Fibroblast of villous mesenchyme (primary cell): ENCODE measurements around the gene RAD51B. TPM values are rescaled to one million over a fixed set of nuclear protein-coding genes. Genes with fewer than 3 reads are reported as not detected.
A peak's percentile ranks its signal among the peaks of the same experiment; 100 is the strongest.

ENCODE experiments used
- DNase-seq: peaks from one replicate; pipeline ENCODE4 v3.0.0-alpha.2; 2010; ENCODE audit warnings: low read depth
- H3K4me3 ChIP-seq: 2 replicates; pipeline ENCODE4 v1.5.1; 2011; ENCODE audit warnings: low read depth, mild to moderate bottlenecking, low read length
- CTCF ChIP-seq: IDR thresholded peaks from 2 replicates; pipeline ENCODE4 v1.5.1; 2012; ENCODE audit warnings: low read depth, mild to moderate bottlenecking, low read length; ENCODE audit not compliant: insufficient read depth
- total RNA-seq: library from RNA; depleted of rRNA; stranded (reverse); fragments of >200 nt; gene quantifications from 2 replicates; pipeline ENCODE4 v1.2.3, GENCODE V29; 2012

Gene RAD51B
- total RNA-seq, 1 donor, result 22.0 TPM

- no peak overlapping the region for H3K4me3 ChIP-seq
- peak; percentile 68 for DNase-seq
- TF ChIP-seq CTCF, result no peak
Observed at GRCh38 chr14:68147303-68147702, 327.7 kb downstream of the RAD51B start.

DNA sequence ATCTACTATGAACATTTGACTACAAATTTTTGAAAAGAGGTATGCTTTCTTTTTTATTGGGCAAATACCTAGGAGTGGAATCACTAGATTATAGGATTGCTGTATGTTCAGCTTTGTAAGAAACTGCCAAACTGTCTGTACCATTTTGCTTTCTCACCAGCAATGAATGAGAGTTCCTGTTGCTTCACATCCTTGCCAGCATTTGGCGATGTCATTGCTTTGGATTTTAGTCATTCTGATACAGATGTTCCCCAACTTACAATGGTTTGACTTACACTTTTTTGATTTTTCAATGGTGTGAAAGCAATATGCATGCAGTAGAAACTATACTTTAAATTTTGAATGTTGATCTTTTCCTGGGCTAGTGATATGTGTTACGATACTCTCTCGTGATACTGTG lies 328.7 kb downstream of the RAD51B start:
- no peak for DNase-seq
- no peak overlapping the region for H3K4me3 ChIP-seq
- TF ChIP-seq CTCF, result no peak

- no peak for DNase-seq
- no peak for TF ChIP-seq CTCF
- no peak overlapping the region for H3K4me3 ChIP-seq
Observed at GRCh38 chr14:68148763-68149162, 329.2 kb downstream of the RAD51B start.

DNA sequence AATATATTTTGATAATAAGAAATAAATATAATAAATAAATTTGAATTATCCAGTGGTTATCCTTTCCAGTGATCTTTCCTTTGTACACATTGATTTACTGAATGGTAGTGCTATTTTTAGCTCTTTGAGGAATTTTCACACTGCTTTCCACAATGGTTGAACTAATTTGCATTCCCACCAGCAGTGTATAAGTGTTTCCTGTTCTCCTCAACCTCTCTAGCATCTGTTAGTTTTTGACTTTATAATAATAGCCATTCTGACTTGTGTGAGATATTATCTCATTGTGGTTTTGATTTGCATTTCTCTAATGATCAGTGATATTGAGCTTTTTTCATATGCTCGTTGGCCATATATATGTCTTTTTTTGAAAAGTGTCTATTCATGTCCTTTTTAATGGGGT lies 333.7 kb downstream of the RAD51B start:
- no peak for TF ChIP-seq CTCF
- no peak overlapping the region for H3K4me3 ChIP-seq
- DNase-seq, result no peak

- TF ChIP-seq CTCF, result no peak
- H3K4me3 ChIP-seq, result no peak overlapping the region
- DNase-seq, result no peak
Observed at GRCh38 chr14:68154275-68154674, 334.7 kb downstream of the RAD51B start.

DNA sequence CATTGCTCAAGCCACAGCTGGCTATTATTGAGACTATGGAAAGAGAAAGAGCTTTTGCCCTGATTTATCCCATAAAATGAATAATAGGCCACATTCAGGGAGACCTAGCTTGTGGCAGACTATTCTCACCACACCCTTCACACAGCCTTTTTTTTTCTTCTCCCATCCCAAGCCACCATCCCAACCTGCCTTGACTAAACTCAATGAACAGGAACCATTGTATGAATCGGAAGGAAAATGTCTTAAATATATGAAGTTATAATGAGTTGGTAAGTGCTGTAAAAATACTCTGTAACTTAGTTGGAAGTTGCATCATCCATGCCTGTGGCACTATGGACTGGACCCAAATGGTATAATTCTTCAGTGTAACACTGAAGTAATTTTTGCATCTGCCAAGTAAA lies 338.4 kb downstream of the RAD51B start:
- TF ChIP-seq CTCF, result no peak
- DNase-seq, result peak; percentile 52
- H3K4me3 ChIP-seq, result no peak overlapping the region

DNA sequence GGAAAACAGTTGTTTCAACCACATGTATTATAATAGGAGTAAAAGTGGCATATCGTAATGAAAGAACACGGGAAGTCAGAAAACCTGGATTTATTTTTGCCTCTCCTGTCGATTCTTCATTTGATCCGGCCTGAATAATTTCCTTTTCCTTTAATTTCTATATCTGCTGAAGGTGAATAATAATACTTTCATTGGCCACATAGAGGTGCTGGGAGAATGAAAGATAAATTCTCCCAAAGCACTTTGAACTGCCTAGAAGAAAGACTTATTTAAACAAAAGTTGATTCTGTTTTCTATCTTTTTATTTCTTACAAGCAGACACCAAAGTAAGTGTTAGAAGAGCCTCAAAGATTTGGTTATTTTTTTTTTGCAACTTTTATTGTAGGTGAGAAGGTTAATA lies 339.1 kb downstream of the RAD51B start:
- H3K4me3 ChIP-seq, result no peak overlapping the region
- no peak for DNase-seq
- TF ChIP-seq CTCF, result no peak
